Activated CD4-positive, alpha-beta T cell treated with anti-CD3 and anti-CD28 coated beads, Interleukin-2, Interleukin-6, amounts not matched to agents 100 ng/mL and 50 ng/mL, durations not matched to agents 16 hours and 8 hours (primary cell): ENCODE data around the gene TICAM2.

Experiments
- DNase-seq: peaks from one replicate; pipeline ENCODE4 v3.0.0-alpha.2; 2020

Gene TICAM2

DNA sequence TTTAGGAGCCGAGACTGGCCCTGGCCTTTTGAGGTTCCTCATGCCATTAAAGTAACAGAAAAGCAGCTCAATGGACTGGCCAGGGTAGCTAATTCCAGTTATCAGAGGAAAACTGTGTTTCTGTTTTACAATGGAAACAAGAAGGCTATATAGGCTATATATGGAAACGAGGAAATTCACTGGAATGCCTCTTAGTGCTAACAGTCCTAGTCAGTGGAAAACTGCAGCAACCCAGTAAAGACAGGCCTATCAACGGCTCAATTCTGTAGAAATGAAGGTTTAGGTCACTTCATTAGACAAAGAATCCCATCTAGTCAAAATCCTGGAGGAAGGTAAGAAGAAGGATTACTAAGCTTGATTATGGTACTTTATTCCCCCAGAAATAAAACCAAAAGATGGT is 3.2 kb upstream of the TICAM2 start:
- no peak for DNase-seq

DNA sequence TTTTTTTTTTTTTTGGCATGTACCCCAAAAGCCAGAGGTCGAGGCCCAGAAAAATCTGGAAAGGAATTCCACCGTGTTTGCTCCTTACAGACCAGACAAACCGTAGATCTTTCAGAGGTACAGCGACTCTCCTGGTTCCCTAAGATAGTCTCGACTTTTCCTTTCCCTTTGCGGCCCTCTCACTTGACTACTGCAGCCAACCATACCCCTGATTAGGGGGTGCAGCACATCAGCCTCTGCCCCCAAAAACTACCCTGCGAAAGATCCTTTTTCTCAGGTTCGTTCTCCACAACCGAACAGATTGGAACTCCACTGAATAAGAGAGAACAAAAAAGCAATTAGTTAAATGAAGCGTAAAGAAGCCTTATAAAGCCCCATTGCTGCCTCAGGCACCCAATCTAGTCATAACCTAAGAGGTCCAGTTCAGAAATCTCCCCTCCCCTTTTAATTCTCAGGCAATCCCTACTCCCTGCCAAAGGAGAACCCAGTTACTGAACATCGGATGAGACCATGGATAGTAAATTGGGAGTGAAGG is 379 bp upstream of the TICAM2 start:
- DNase-seq, result no peak

DNA sequence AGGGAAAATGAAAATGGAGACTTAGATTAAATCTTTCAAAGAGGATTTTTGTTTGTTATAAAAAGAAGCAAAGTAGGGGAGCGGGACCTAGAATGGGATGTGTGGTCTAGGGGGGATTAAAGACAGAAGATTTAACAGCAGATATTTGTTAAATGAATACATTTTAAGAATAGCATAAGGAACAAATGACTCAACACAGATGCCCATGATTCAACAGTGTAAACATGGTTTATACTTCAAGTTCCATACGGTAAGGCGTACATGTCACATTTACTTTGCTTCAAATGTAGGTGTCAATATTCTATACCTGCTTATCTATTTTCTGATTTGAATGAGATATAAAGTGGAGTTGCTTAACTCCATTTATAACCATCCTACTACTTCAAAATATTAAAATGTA is 1.5 kb downstream of the TICAM2 start:
- no peak for DNase-seq

DNA sequence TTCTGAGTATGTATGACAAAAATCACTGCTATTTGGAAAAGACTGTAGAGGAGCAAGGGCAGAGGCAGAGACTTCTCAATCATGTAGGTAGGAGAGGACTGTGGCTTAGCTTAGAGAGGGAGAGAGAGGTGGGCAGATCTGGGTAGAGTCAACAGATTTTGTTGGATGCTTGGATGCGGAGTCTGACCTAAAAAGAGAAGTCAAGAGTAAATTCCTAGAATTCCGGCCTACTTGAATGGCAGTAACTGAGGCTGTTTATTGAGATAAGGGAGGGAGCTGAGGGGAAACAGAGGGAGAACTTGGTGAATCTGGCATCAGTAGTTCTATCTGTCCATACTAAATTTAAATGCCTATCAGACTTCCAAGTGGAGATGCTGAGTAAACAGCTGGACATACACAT is 2.4 kb downstream of the TICAM2 start:
- DNase-seq, result no peak

DNA sequence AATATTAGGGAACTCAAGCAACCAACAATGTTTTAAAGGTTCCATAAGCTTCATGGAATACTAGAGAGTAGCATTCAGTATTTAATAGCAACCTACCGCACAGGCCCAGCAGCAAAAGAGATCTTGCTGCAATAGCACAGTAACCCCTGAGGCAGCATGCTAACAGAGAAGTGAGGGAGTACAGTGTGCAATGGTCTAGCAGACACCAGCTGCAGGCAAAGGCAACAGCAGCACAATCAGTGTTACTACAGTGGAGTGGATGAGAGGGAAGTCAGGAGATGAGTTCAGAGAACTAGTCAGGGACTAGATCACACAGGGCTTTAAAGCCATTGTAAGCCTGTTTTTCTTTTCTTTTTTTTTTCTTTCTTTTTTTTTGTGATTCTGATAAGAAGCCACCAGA is 2.8 kb downstream of the TICAM2 start:
- no peak for DNase-seq

DNA sequence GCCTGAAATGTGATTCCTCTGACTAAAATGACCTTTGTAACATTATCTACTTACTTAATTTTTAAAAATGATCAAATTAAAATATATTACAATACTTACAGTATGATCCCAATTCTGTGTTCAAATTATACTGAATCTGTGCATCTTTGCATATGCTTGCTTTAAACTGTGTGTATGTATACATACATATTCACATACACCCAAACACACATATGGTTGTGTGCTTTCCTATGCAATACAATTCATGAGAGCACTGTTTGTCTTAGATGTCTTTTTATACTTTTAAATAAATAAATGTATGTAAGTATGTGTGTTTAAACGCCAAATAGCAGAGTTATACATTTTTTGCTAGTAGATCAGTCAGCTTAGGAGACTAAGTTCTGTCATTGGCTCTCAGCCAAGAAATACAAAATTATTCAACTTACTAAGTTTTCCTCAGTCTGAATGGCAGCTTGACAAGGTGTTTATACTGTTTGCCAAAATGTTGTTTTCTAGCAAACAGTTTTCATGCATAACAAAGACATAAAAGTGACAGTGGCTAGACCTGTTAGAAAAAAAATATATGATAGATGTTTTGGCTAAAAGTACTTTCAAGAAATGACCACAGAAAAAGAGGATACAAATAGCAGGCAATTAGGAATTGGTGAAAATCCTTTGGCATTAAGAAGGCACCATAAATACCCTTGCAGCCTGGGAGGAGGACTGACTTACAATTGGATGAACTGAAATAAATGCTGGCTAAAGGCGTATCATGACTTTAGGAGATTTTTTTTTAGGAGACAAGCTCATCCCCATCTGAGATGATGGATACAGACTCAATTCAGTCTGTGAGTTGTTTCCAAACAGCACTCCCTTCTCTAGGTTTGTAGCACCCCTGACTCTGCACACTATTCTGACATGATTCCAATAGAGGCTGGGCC is 7.9 kb downstream of the TICAM2 start:
- no peak for DNase-seq

DNA sequence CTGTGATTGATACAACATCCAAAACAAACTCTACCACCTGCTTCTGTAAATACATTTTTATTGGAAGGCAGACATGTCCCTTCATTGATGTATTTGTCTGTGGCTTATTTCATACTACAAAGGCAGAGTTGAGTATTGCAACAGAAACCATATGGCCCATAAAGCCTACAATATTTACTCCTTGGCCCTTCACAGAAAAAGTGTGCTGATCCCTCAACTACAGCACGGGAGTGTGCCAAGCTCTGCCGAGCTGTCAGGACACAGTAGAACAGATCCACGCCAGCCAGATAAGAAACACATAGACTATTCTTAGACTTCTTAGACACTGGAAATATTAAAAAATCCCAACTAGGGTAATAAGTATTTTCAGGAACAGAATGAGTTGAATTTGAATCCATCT is 13.2 kb downstream of the TICAM2 start:
- no peak for DNase-seq

DNA sequence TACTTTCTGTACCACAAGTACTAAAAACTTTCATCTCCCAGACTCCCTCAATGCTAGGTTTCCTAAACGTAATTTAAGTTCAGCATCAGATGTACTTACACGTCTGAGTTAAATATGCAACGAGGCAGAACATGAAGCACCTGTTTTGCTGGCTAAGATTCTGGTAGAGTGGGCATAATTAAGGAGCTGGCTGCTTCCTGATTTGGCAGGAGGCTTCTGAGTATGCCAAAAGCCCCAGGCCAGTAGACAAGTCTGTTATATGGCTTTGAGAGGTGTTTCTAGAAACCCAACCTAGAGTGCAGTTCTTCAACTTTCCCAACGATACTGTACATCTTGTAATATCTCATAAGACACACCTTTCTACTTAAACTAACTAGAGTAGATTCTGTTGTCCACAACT is 13.6 kb downstream of the TICAM2 start:
- no peak for DNase-seq

DNA sequence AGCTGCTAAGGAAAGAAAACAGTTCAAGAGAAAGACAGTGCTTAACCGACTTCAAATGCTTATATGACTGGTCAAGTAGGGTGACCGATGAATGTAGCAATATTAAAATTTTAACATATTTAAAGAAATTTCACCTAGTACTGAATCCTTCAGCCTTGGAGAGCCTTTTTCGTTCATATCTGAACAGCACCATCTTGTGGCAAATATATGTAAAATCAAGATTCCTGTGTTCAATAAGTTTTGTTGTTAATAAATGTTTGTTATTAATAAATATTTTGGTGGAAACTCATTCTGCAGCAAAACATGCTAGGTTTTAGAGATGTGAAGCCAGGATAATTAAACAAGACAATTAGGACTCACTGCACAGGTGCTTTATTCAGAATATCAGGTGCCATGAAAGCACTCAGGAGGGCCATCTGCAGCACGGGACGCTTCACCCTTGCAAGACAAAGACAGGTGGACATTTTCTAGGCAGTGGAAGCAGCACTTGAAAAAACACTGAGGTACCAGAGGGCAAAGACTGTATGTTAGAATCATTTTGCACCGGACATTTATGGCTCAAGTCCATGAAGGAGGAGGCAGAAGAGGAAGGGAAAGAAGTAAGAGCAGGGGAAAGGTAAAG is 15.6 kb downstream of the TICAM2 start:
- peak; percentile 29 for DNase-seq

DNA sequence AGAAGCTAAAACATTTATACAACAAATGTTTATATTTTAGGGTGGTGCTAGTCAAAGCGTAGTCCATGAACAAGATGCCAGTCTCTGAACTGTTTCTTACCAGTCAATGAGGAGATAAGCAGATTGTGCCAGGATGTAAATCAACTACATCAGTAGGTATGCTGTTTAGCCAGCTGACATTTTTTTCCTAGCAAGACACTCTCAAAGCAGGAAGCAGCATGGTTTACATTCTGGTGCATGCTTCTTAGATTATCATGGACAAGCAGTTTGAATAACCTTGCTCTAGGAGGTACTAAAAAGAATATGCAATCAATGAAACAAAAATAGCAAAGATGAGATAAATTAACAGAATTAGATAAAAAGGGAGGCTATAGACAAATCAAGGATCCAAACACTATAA is 17.0 kb downstream of the TICAM2 start:
- DNase-seq, result no peak

DNA sequence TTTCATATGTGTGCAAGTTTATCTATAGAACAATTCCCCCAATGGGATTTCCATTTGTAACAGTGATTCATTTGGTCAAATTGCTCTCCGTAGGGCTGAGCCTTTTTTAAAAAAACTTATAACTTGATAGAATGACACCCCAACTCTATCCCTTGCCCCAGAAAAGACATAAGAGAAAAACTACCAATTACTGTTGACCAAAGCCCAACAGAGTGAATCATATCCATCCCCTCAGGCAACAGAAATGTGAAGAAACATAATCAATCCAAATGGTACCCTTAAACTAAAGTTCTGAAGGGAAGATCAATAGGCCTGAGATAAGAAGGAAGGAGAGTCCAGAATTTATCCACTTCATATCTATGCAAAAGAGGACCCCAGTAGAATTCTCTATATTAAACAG is 17.8 kb downstream of the TICAM2 start:
- no peak for DNase-seq

DNA sequence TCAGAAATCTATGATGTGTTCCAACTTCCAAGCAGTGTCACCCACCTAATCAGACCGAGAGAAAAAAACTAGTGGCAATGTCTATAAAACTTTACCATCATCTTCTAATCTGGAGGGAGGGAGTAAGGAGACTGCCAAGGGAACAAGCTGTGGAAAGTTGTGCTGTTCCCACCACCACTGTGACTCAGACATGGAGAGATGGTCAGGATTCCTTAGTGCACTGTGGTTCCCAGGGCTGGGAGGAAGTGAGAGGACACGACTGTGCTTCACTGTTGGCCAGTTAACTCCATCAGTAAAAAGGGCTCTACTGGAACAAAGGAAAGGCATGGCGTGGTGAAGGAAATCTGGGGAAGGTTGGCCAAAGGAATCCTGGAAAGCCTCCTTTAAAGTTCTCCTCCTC is 18.8 kb downstream of the TICAM2 start:
- DNase-seq, result no peak

DNA sequence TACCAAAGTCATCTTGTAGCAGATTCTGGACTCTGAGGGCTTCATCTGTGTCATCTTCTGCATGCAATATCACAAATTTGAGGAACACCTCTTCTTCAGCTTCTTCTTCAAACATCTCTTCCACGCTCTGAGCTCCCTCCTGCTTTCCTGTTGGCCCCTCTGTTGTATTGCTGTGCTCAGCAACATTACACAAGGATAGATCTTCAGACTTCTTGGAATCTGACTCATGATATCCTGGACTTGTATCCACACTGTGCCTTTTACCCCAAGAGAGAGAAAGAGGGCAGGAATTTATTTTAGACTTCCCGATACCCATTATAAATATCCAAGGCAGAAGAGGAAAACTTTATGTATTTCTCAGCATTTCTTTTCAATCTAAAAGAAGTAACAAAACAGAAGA is 21.3 kb downstream of the TICAM2 start:
- no peak for DNase-seq

DNA sequence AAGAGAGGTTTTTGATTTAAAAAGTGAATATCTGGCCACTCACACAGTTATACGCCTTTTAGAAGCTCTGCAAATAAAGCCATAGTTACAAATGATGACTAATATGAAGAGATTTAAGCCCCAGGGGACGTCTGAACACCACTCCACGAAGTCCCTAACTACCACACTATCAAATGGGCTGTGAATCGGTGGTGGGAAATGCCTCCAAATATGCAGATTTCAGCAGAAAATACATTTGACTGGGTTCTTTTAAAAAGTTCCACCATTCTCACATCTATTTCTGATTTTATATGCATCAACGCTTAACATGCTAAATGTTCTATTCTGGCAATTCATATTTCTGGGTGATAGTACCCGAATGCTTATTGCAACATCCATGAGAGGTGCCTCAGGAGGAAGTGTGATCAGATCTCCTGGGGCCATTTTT is 22.5 kb downstream of the TICAM2 start:
- no peak for DNase-seq

DNA sequence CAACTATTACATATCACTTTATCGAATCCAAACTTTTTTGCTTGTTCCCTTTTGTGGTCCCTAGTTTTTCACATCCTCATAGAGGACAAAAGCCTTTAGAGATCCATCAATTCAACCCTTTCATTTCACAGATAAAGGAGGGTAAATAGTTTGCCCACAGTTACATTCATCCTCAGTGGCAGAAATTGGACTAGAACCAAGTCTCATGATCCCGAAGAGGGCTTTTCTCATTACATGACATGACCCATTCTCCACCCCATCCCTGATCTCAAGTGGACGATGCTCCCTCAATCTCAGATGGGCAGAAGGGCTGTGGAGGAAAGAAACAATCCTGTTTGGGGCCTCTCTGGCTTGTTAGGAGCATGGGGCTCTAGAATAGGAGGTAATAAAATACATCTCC is 23.1 kb downstream of the TICAM2 start:
- no peak for DNase-seq

DNA sequence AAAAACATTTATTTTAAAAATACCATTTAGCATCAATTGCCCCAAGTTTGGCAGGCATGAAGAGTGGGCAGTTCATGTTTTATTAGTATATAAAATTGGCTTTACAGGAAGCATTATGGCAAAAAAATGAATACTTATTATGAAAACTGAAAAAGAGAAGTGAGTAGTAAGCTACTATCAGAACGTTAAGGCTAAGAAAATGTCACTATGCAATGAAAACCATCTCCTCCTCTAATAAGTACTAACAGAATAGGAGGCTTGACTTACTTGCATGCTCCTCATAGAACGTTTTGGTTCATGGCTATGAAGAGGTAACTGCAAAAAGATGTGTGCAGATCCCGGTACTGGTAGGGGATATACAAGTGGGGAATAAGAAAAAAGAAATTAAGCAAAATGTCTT is 23.6 kb downstream of the TICAM2 start:
- DNase-seq, result no peak

DNA sequence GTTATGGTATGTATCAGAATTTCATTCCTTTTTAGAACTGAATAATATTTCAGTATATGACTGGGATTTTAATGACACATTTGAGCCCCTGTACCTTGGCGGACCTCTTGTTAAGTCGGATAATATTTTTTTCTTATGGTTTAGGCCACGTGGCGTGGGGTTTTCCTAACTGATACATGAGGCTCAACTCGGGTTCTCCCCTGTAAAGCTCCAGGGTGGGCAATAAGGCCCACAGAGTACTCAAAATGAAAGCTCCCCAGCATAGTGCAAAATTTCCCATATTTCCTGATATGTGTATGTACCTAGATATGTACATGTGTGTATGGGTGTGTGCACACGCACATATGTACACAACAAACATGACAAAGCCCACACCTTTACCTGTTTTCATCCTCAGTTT is 24.5 kb downstream of the TICAM2 start:
- no peak for DNase-seq

DNA sequence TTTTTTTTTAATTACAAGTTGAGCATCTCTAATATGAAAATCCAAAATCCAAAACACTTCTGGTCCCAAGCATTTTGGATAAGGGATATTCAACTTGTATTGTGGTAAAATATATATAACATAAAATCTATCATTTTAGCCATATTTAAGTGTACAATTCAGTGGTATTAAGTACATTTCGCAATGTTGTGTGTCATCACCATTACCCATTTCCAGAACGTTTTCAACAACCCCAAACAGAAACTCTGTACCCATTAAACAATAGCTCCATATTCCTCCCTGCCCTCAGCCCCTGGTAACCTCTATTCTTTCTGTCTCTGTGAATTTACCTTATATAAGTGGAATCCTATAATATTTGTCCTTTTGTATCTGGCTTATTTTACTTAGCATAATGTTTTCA is 24.9 kb downstream of the TICAM2 start:
- DNase-seq, result no peak

DNA sequence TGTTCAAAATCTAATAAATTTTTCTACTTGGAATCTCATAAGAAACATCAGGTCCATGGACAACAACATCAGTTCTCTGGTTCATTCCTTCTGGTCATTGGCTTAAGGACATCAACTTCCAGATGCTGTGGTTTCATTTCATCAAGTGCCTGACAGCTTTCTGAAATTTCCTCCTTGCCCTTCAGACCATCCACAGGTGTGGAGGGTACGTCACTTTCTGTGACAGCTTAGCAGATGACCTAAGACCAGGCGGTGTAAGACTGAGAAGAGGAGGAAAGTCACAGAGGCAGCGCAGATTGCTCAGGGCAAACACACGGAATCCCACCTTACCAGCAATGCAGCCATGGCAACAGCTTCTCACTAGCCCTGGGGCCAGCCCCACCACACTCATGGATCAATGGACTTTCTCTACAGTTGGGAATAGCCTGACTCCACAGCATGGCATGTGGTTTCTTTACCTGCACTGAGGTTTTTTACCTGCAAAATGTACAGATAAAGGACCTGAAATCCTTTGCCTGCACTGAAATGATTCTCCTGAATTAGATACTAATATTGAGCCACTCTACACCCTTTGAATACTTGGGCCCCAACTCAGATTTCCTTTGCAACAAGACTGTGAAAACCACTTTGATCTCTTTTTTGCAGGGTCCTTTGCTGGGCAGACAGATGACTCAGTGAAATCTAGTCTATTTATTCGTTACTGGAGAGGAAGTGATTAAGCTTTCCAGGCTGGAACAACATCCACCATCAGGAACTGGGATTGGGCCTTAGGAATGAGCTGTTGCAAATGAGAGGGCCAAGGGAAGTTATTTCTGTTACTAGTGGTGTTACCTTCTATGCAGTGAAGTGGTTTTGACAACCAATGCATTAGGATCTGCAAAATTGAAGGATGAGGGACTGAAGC is 26.9 kb downstream of the TICAM2 start:
- no peak for DNase-seq

DNA sequence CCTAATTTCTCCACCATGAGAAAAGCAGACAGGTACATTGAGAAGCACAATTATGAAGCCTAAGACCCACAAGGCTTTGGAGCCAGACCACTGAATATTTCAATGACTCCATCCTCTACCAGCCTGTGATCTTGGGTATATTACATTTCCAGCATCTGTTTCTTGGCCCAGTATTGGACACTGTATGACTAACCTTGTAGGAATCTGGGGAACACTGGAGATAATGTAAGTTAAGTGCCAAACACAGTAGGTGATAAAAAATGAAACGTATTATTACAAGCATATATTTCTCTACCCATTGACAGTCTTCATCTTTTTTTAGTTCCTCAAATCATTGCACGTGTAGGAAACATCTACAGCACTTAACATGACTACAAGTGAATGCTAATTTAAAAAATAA is 29.1 kb downstream of the TICAM2 start:
- no peak for DNase-seq

DNA sequence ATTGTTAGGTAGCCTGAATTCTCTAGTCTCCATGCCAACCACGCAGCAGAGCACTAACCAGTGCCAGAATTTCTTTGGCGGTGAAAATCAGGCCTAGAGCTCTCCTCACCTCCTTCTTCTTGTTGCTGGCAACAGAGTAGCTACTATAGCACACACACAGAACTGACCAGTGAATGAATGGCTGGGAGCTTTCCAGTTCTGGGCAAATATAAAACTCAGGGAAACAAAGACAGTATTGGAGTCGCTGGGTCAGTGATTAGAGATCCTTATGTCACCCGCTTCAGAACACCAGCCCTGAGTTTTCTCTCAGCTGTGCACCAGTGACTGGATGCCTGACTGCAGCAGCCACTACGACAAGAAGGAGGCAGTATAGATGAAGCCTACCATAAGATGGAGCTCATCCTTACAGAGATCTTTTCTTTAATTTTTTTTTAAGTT is 30.8 kb downstream of the TICAM2 start:
- DNase-seq, result no peak

DNA sequence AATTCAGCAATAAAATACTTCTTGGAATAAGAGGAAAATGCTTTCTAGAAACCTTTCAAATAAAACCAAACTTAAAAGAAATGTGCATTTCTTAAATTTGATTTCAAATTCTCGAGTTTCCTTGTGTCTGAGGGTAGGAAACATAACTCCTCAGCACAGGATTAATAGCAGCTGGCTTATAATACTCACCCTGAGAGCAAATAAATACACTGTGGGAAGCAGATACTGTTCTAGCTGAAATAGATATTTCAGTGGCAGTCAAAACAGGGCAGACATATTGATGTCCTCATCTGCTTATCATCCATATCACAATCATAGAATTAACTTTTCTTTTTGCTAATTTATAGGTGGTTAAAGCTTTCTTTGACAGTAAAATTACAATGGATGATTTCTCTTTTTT is 33.6 kb downstream of the TICAM2 start:
- no peak for DNase-seq

DNA sequence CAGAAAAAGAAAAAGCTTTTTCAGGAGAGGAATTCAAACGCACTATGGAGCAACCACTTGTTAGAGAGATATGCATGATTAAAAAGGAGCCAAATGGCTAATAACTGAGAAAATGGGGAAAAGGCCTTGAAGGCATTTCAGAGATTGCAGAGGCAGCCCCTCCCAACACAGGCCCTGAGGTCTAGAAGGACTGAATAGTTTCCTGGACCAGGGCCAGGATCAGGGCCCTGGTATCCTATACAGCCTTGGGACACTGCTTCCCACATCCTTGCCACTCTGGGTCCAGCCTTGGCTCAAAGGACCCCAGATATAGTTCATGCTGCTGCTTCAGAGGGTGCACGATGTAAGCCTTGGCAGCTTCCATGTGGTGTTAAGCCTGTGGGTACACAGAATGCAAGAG is 37.0 kb downstream of the TICAM2 start:
- no peak for DNase-seq
